ENCODE results near the gene PWP1. TPM values are rescaled to one million over a fixed set of nuclear protein-coding genes. Genes with fewer than 3 reads are reported as not detected.

PWP1 gene
- total RNA-seq, 1 experiment from 2014 or later: 49.7 TPM

GRCh38 chr12:107749083-107749482 lies 63.5 kb downstream of the PWP1 start:
- Histone ChIP-seq H3K4me2 (ENCODE audit: insufficient read depth, insufficient read length, low read length) (no peak overlapping the region), H2BK12ac (ENCODE audit: insufficient read length, low read depth, low read length) (no peak overlapping the region), H3K23ac (ENCODE audit: insufficient read length, low read depth, low read length) (no peak overlapping the region), H4K5ac (ENCODE audit: insufficient read length, low read depth, low read length) (no peak overlapping the region), H3K79me1 (ENCODE audit: insufficient read depth, low read depth, low read length, poor library complexity, severe bottlenecking) (peaks cover 5% of the 10 kb centered on the region), H2AFZ (ENCODE audit: low read length) (no peak overlapping the region), H4K91ac (ENCODE audit: insufficient read length, low read depth, low read length) (no peak overlapping the region), H3K14ac (ENCODE audit: insufficient read depth, low read length) (no peak overlapping the region), H2BK5ac (ENCODE audit: insufficient read length, low read length) (no peak overlapping the region), H3K79me2 (ENCODE audit: insufficient read depth, low read length) (no peaks in the 10 kb centered on the region), H2BK15ac (ENCODE audit: low read depth, low read length) (no peak overlapping the region), H3K18ac (ENCODE audit: insufficient read length, low read depth, low read length) (no peak overlapping the region), H3K4ac (ENCODE audit: low read depth, low read length) (no peak overlapping the region), H3K9me3 (ENCODE audit: control insufficient read depth, low read depth, low read length) (no peaks in the 10 kb centered on the region), H3K56ac (ENCODE audit: insufficient read length, low read depth, low read length) (no peak overlapping the region), H3K4me1 (ENCODE audit: insufficient read depth, low read length) (no peaks in the 10 kb centered on the region), H3K27ac (ENCODE audit: insufficient read length, low read depth, low read length) (no peak overlapping the region), H2AK5ac (ENCODE audit: insufficient read length, low read length) (no peak overlapping the region), H4K8ac (replicated peaks; ENCODE audit: insufficient read length, low read depth, low read length) (no peak overlapping the region), H3K9ac (ENCODE audit: extremely low read depth, insufficient read length, low read length) (no peak overlapping the region), H3K27me3 (ENCODE audit: insufficient read depth, low read length) (no peaks in the 10 kb centered on the region), H3K23me2 (ENCODE audit: insufficient read length, low read depth, low read length, poor library complexity, severe bottlenecking) (no peaks in the 10 kb centered on the region), H2BK120ac (ENCODE audit: low read depth, low read length, poor library complexity, severe bottlenecking) (no peak overlapping the region), H3T11ph (ENCODE audit: low read length) (no peak overlapping the region), H2BK20ac (ENCODE audit: low read depth, low read length, poor library complexity, severe bottlenecking) (no peak overlapping the region), H4K20me1 (ENCODE audit: control insufficient read depth, insufficient read depth, insufficient read length) (no peaks in the 10 kb centered on the region)
- Mint-ChIP-seq H3K27me3 (ENCODE audit: low read depth) (no peaks in the 10 kb centered on the region), H3K27ac (no peak overlapping the region), H3K36me3 (ENCODE audit: insufficient read depth in 1 of 3, low read depth in 3 of 3) (peaks cover 17 to 53% (median 47%) of the 10 kb centered on the region in 3 experiments; a peak in 6 of 7 replicates), H3K4me1 (no peaks in the 10 kb centered on the region), H3K9me3 (no peaks in the 10 kb centered on the region), H3K4me3 (no peak overlapping the region)
- WGBS (ENCODE audit: extremely low coverage, insufficient read length, low lambda C conversion rate): 100% methylated on average over 1 of the region's 1 CpG
- no peak for TF ChIP-seq CTCF (conservative IDR thresholded peaks at IDR 0.05)
- no peak for DNase-seq
